ENCODE results near the gene SEPHS2. TPM values are rescaled to one million over a fixed set of nuclear protein-coding genes. Genes with fewer than 3 reads are reported as not detected.

SEPHS2 gene
- total and polyA plus RNA-seq, 2 of the 8 experiments (the other 6 are each of a cell fraction or from before 2014, with no cell fraction given): 28.2 to 61.8 TPM

DNA sequence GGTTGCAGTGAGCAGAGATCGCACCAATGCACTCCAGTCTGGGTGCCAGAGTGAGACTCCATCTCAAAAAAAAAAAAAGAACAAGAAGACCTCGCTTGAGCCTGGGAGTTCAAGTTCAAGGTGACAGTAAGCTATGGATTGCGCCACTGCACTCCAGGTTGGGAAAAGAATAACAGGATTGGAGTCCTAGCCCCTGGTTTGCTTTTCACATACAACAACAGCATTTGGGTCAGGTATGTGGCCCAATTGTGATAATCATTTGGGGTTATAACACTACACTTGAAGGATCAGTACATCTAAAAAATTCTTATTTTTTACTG, 3.4 kb upstream of the SEPHS2 start:
- Histone ChIP-seq H3K9me3 (ENCODE audit: insufficient read depth in 2 of 2, low read depth in 1 of 2, low read length in 1 of 2) (no peaks in the 10 kb centered on the region), H3K4me2 (ENCODE audit: insufficient read depth in 1 of 2, low read depth in 2 of 2, low read length in 2 of 2) (no peak overlapping the region), H2BK5ac (ENCODE audit: low read depth, low read length) (no peak overlapping the region), H2BK15ac (ENCODE audit: low read length) (no peak overlapping the region), H3K36me3 (ENCODE audit: control insufficient read depth in 2 of 4, insufficient read depth in 4 of 4, low read length in 3 of 4) (peaks cover 0 to 7% (median 0%) of the 10 kb centered on the region in 4 experiments; a peak in 1 of 8 replicates), H2AFZ (ENCODE audit: low read length) (no peak overlapping the region), H3K23ac (ENCODE audit: insufficient read length) (no peak overlapping the region), H3K4me3 (ENCODE audit: extremely low read depth in 1 of 4, insufficient read depth in 2 of 4, low read depth in 3 of 4, low read length in 4 of 4) (no peak overlapping the region), H4K91ac (replicated peaks; ENCODE audit: insufficient read length, low read length) (no peak overlapping the region), H3K27me3 (replicated peaks in 1 of 4; ENCODE audit: control insufficient read depth in 3 of 4, extremely low read depth in 1 of 4, insufficient read depth in 3 of 4, low read length in 3 of 4) (peaks cover 0 to 4% (median 1%) of the 10 kb centered on the region in 4 experiments; a peak in 1 of 7 replicates), H4K8ac (ENCODE audit: extremely low read depth, insufficient read depth, low read length) (no peak overlapping the region), H3K56ac (replicated peaks; ENCODE audit: insufficient read length, low read depth, low read length) (no peak overlapping the region), H4K20me1 (replicated peaks in 1 of 2; ENCODE audit: control insufficient read depth in 1 of 2, insufficient read depth in 2 of 2, low read length in 2 of 2) (peaks cover 0 to 3% of the 10 kb centered on the region in 2 experiments), H2BK12ac (ENCODE audit: low read depth, low read length) (no peak overlapping the region), H3K4ac (replicated peaks; ENCODE audit: insufficient read length, low read depth, low read length) (no peak overlapping the region), H3K18ac (ENCODE audit: extremely low read depth, low read length) (no peak overlapping the region), H3K27ac (ENCODE audit: low read depth, low read length) (no peak overlapping the region), H3K4me1 (replicated peaks in 1 of 4; ENCODE audit: control insufficient read depth in 3 of 4, insufficient read depth in 4 of 4, low read length in 3 of 4) (peaks cover 0 to 7% (median 5%) of the 10 kb centered on the region in 4 experiments; a peak in 5 of 7 replicates), H2BK20ac (ENCODE audit: low read length) (no peak overlapping the region), H2AK5ac (ENCODE audit: low read depth, low read length) (no peak overlapping the region), H3K14ac (ENCODE audit: insufficient read length) (no peak overlapping the region), H3K23me2 (ENCODE audit: low read depth, low read length) (peaks cover 6% of the 10 kb centered on the region), H3K9ac (replicated peaks in 1 of 4; ENCODE audit: extremely low read depth in 1 of 4, low read depth in 3 of 4, low read length in 3 of 4) (no peak overlapping the region), H3K79me1 (ENCODE audit: low read depth, low read length) (peaks cover 8% of the 10 kb centered on the region), H3K79me2 (ENCODE audit: control insufficient read depth in 1 of 2, insufficient read depth in 2 of 2, low read length in 2 of 2) (peaks cover 0 to 9% of the 10 kb centered on the region in 2 experiments; a peak in 1 of 4 replicates), H4K5ac (ENCODE audit: insufficient read length, low read depth, low read length) (no peak overlapping the region), H2BK120ac (replicated peaks; ENCODE audit: low read depth, low read length) (no peak overlapping the region)
- CTCF ChIA-PET (ENCODE audit: partially characterized antibody): interaction anchor here (0.5 to 4.7 kb wide), 41 partner anchors 9 to 201 kb away, joined by 3 to 42 read pairs (median 4); partner anchors contain the start of genes DCTPP1, PRR14, ZNF689 and ZNF747
- POLR2A ChIA-PET (ENCODE audit: partially characterized antibody): interaction anchor here (0.7 kb wide), 1 partner anchor 23 kb away, joined by 3 read pairs; no protein-coding TSS in a partner anchor
- 80% methylated on average over 3 of the region's 3 CpGs; no CpG with 5 or more reads in 1 of the 2 experiments for WGBS, 2 experiments (ENCODE audit: extremely low coverage in 1 of 2, insufficient coverage in 1 of 2, insufficient read length in 1 of 2, insufficient replicate concordance in 2 of 2, low coverage in 1 of 2, low lambda C conversion rate in 2 of 2, missing lambda C conversion rate in 1 of 2)
- DNase-seq (ENCODE audit: low read depth in 1 of 2, low spot score in 2 of 2): no peak
- no peak for FAIRE-seq
- no peak for TF ChIP-seq CBX5 (IDR thresholded peaks at IDR 0.05; ENCODE audit: low read depth, low read length)
- TF ChIP-seq SIRT6 (IDR thresholded peaks at IDR 0.05; ENCODE audit: low read length): no peak
- TF ChIP-seq, protein P1, sequence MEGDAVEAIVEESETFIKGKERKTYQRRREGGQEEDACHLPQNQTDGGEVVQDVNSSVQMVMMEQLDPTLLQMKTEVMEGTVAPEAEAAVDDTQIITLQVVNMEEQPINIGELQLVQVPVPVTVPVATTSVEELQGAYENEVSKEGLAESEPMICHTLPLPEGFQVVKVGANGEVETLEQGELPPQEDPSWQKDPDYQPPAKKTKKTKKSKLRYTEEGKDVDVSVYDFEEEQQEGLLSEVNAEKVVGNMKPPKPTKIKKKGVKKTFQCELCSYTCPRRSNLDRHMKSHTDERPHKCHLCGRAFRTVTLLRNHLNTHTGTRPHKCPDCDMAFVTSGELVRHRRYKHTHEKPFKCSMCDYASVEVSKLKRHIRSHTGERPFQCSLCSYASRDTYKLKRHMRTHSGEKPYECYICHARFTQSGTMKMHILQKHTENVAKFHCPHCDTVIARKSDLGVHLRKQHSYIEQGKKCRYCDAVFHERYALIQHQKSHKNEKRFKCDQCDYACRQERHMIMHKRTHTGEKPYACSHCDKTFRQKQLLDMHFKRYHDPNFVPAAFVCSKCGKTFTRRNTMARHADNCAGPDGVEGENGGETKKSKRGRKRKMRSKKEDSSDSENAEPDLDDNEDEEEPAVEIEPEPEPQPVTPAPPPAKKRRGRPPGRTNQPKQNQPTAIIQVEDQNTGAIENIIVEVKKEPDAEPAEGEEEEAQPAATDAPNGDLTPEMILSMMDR (IDR thresholded peaks at IDR 0.05; ENCODE audit: control extremely low read depth in 1 of 3, insufficient read depth in 1 of 3, low read depth in 1 of 3, low read length in 3 of 3): no peak
- no peak for TF ChIP-seq SP2 (IDR thresholded peaks at IDR 0.05; ENCODE audit: low read length)
- no peak for TF ChIP-seq PHF8 (conservative IDR thresholded peaks at IDR 0.05; ENCODE audit: low read depth, low read length)
- no peak for TF ChIP-seq TAF7 (optimal IDR thresholded peaks at IDR 0.05; ENCODE audit: borderline replicate concordance, low read depth, low read length)
- TF ChIP-seq GABPA (IDR thresholded peaks at IDR 0.05; ENCODE audit: borderline replicate concordance, insufficient read depth, low read length): no peak
- no peak for TF ChIP-seq TAF1 (IDR thresholded peaks at IDR 0.05; ENCODE audit: low read depth, low read length)
- no peak for TF ChIP-seq CREB1 (IDR thresholded peaks at IDR 0.05)
- TF ChIP-seq JUN (IDR thresholded peaks at IDR 0.05; ENCODE audit: low read depth, low read length): no peak
- TF ChIP-seq YY1 (IDR thresholded peaks at IDR 0.05; ENCODE audit: low read depth, low read length): no peak
- TF ChIP-seq EP300 (IDR thresholded peaks at IDR 0.05; ENCODE audit: borderline replicate concordance in 1 of 2, low read depth in 2 of 2, low read length in 2 of 2): no peak
